NB4 (cell line): ENCODE results near the gene ACTRT3.

Experiments used
- DNase-seq: peaks from one replicate; pipeline ENCODE4 v3.0.0; 2010; ENCODE audit warnings: low read depth
- H3K4me3 ChIP-seq: one replicate; pipeline ENCODE4 v1.5.1; 2011; ENCODE audit warnings: mild to moderate bottlenecking, low read depth, low read length, moderate library complexity
- CTCF ChIP-seq: IDR thresholded peaks from one replicate; pipeline ENCODE4 v1.5.1; 2012; ENCODE audit warnings: low read depth, low read length
- MAX ChIP-seq: IDR thresholded peaks from 2 replicates; pipeline ENCODE4 v1.6.1; 2011; ENCODE audit warnings: low read depth, low read length
- MYC ChIP-seq: IDR thresholded peaks from 2 replicates; pipeline ENCODE4 v1.6.1; 2011; ENCODE audit warnings: low read depth, low read length
- POLR2A ChIP-seq: IDR thresholded peaks from 2 replicates; pipeline ENCODE4 v1.6.1; 2011; ENCODE audit warnings: mild to moderate bottlenecking; ENCODE audit not compliant: insufficient read length; ENCODE audit errors: extremely low read depth

ACTRT3 gene

GRCh38 chr3:169780742-169781141 is 11.4 kb upstream of the ACTRT3 start:
- no peak for DNase-seq
- TF ChIP-seq CTCF, result no peak
- TF ChIP-seq MAX, result no peak
- TF ChIP-seq MYC, result no peak
- TF ChIP-seq POLR2A, result no peak
- H3K4me3 ChIP-seq, result no peak overlapping the region

- no peak overlapping the region for H3K4me3 ChIP-seq
- TF ChIP-seq MAX, result no peak
- TF ChIP-seq POLR2A, result no peak
- no peak for TF ChIP-seq CTCF
- no peak for TF ChIP-seq MYC
- DNase-seq, result no peak
These were observed 8.5 kb upstream of the ACTRT3 start for GRCh38 chr3:169777822-169778221.

DNA sequence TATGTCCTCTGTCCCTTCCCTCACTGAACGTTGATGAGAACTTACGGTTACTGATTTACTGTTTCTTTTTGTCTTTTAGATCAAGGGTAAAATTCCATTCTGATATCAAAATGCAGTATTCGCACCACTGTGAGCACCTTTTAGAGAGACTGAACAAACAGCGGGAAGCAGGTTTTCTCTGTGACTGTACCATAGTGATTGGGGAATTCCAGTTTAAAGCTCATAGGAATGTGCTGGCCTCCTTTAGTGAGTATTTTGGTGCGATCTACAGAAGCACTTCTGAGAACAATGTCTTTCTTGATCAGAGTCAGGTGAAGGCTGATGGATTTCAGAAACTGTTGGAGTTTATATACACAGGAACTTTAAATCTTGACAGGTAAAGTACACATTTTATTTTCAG is 4.8 kb upstream of the ACTRT3 start:
- peak overlapping the region; percentile 96 for H3K4me3 ChIP-seq
- no peak for DNase-seq
- TF ChIP-seq MYC, result no peak
- no peak for TF ChIP-seq CTCF
- TF ChIP-seq POLR2A, result no peak
- no peak for TF ChIP-seq MAX

- H3K4me3 ChIP-seq, result peak within 1 kb of the TSS; percentile 96
- TF ChIP-seq MAX (peak; percentile 40; the same call in 1 of the 2 replicates), MYC (peak; percentile 58; the same call in 1 of the 2 replicates), POLR2A (peak; percentile 95), CTCF (no peak)
- peak; percentile 94 for DNase-seq
These were observed 3.8 kb upstream of the ACTRT3 start, which contains the start of gene MYNN for GRCh38 chr3:169772897-169773816. Gene MYNN, plus strand, starts transcription at chr3:169773396. Its CDS starts 900 bp downstream, at chr3:169774296.

DNA sequence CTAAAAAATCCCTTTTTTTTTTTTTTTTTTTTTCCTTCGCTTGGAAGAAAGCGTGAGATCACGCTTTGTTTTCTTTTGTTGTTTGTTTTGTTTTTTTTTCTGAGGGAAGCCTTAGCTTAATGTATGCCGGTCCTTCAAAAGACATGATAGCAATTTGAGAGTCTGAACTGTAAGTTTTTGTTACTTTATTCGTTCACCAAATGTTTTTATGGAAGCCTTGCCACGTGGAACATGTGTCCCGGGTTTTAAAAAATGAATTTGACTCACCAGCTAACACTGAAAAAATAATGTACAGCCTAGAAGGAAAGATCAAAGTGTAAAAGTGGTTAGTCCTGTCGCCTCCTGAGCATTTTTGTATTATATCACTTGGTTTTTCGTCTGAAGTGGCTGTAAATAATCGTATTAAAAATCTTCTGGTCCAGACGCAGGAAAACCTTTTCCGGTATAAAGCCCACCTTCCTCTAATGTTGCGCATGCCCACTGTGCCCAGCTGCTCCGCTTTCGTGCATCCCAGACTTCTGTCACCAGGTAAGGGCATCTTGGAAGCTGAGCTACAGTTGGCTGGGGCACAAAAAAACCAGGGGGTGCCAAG is 3.0 kb upstream of the ACTRT3 start:
- peak; percentile 81 for DNase-seq
- peak overlapping the region; percentile 96 for H3K4me3 ChIP-seq
- no peak for TF ChIP-seq CTCF
- peak; percentile 21 for TF ChIP-seq MAX
- no peak; the same call in 1 of the 2 replicates for TF ChIP-seq MYC
